ENCODE data around the gene PFN1.
A peak's percentile ranks its signal among the peaks of the same experiment; 100 is the strongest.

Gene PFN1

GRCh38 chr17:4987767-4988567, 39.6 kb upstream of the PFN1 start:
- Histone ChIP-seq H3K27ac (ENCODE audit: low read depth, low read length) (peak overlapping the region; percentile 51), H4K20me1 (ENCODE audit: control insufficient read depth, insufficient read depth, low read depth, low read length) (no peaks in the 10 kb centered on the region), H3K9me3 (ENCODE audit: control insufficient read depth, insufficient read depth, low read length) (no peaks in the 10 kb centered on the region), H3K4me1 (ENCODE audit: control insufficient read depth, low read length) (peaks cover 32% of the 10 kb centered on the region), H3K4me3 (ENCODE audit: low read length) (peak overlapping the region; percentile 91), H3K4me2 (ENCODE audit: low read length) (peak overlapping the region; percentile 90), H3F3A (ENCODE audit: control insufficient read depth, insufficient read depth) (peaks cover 4% of the 10 kb centered on the region; the same call in 1 of the 2 replicates), H3K36me3 (ENCODE audit: control insufficient read depth, low read length) (peaks cover 6% of the 10 kb centered on the region; the same call in 1 of the 2 replicates), H3K9me2 (replicated peaks; ENCODE audit: control insufficient read depth, low read length) (no peaks in the 10 kb centered on the region), H3K27me3 (ENCODE audit: control insufficient read depth, low read length) (no peaks in the 10 kb centered on the region), H3K79me2 (ENCODE audit: control insufficient read depth, low read length) (peaks cover 29% of the 10 kb centered on the region)
- TF ChIP-seq CTCF (IDR thresholded peaks at IDR 0.05; ENCODE audit: low read depth, low read length, poor library complexity, severe bottlenecking) (no peak), EZH2phosphoT487 (IDR thresholded peaks at IDR 0.05; ENCODE audit: borderline replicate concordance, low read length) (no peak)

GRCh38 chr17:4986951-4987766, 38.8 kb upstream of the PFN1 start, which contains the start of gene CAMTA2:
Gene CAMTA2 (minus strand): TSS chr17:4987675. CDS start chr17:4986222, 1,453 bp downstream.
- Histone ChIP-seq H3K27ac (ENCODE audit: low read depth, low read length) (peak within 1 kb of the TSS; percentile 51), H3K79me2 (ENCODE audit: control insufficient read depth, low read length) (peaks cover 29% of the 10 kb centered on the region), H3F3A (ENCODE audit: control insufficient read depth, insufficient read depth) (peaks cover 4% of the 10 kb centered on the region; the same call in 1 of the 2 replicates), H4K20me1 (ENCODE audit: control insufficient read depth, insufficient read depth, low read depth, low read length) (no peaks in the 10 kb centered on the region), H3K4me1 (ENCODE audit: control insufficient read depth, low read length) (peaks cover 36% of the 10 kb centered on the region), H3K9me2 (replicated peaks; ENCODE audit: control insufficient read depth, low read length) (no peaks in the 10 kb centered on the region), H3K9me3 (ENCODE audit: control insufficient read depth, insufficient read depth, low read length) (no peaks in the 10 kb centered on the region), H3K36me3 (ENCODE audit: control insufficient read depth, low read length) (peaks cover 14% of the 10 kb centered on the region; the same call in 1 of the 2 replicates), H3K4me2 (ENCODE audit: low read length) (peak within 1 kb of the TSS; percentile 90), H3K4me3 (ENCODE audit: low read length) (peak within 1 kb of the TSS; percentile 91), H3K27me3 (ENCODE audit: control insufficient read depth, low read length) (no peaks in the 10 kb centered on the region)
- TF ChIP-seq CTCF (IDR thresholded peaks at IDR 0.05; ENCODE audit: low read depth, low read length, poor library complexity, severe bottlenecking) = peak; percentile 98
- no peak for TF ChIP-seq EZH2phosphoT487 (IDR thresholded peaks at IDR 0.05; ENCODE audit: borderline replicate concordance, low read length)

- H3K4me2 ChIP-seq (ENCODE audit: low read length) = peak overlapping the region; percentile 90
- H3K4me3 ChIP-seq (ENCODE audit: low read length) = peak overlapping the region; percentile 91
- peaks cover 44% of the 10 kb centered on the region for H3K4me1 ChIP-seq (ENCODE audit: control insufficient read depth, low read length)
- peak overlapping the region; percentile 51 for H3K27ac ChIP-seq (ENCODE audit: low read depth, low read length)
- H3K79me2 ChIP-seq (ENCODE audit: control insufficient read depth, low read length) = peaks cover 29% of the 10 kb centered on the region
- H3K9me3 ChIP-seq (ENCODE audit: control insufficient read depth, insufficient read depth, low read length) = no peaks in the 10 kb centered on the region
- TF ChIP-seq CTCF (IDR thresholded peaks at IDR 0.05; ENCODE audit: low read depth, low read length, poor library complexity, severe bottlenecking) = no peak
- no peak for TF ChIP-seq EZH2phosphoT487 (IDR thresholded peaks at IDR 0.05; ENCODE audit: borderline replicate concordance, low read length)
- no peaks in the 10 kb centered on the region for H4K20me1 ChIP-seq (ENCODE audit: control insufficient read depth, insufficient read depth, low read depth, low read length)
- H3K27me3 ChIP-seq (ENCODE audit: control insufficient read depth, low read length) = no peaks in the 10 kb centered on the region
- no peaks in the 10 kb centered on the region for H3K9me2 ChIP-seq (replicated peaks; ENCODE audit: control insufficient read depth, low read length)
- peaks cover 8% of the 10 kb centered on the region for H3F3A ChIP-seq (ENCODE audit: control insufficient read depth, insufficient read depth)
- peaks cover 21% of the 10 kb centered on the region for H3K36me3 ChIP-seq (ENCODE audit: control insufficient read depth, low read length)
Measured at GRCh38 chr17:4986403-4986802, 38.1 kb upstream of the PFN1 start.

Measured in DOHH2 (cell line).